Nephron progenitor cell (in vitro differentiated cells): ENCODE results near the gene BPI.

Experiments used
- DNase-seq: peaks from one replicate; pipeline ENCODE4 v3.0.0; 2021
- H3K27ac Mint-ChIP-seq: 2 replicates; pipeline ENCODE4 v1.8.0; 2021; ENCODE audit warnings: mild to moderate bottlenecking, moderate library complexity, mixed read lengths
- H3K27me3 Mint-ChIP-seq: 2 replicates; pipeline ENCODE4 v1.8.0; 2021; ENCODE audit warnings: mild to moderate bottlenecking, low read depth, mixed read lengths; ENCODE audit not compliant: poor library complexity
- H3K36me3 Mint-ChIP-seq: 2 replicates; pipeline ENCODE4 v1.8.0; 2021; ENCODE audit warnings: low read depth, mixed read lengths
- H3K4me1 Mint-ChIP-seq: 2 replicates; pipeline ENCODE4 v1.8.0; 2021; ENCODE audit warnings: mixed read lengths
- H3K4me3 Mint-ChIP-seq: 2 replicates; pipeline ENCODE4 v1.8.0; 2021; ENCODE audit warnings: mild to moderate bottlenecking, moderate library complexity, mixed read lengths
- H3K9me3 Mint-ChIP-seq: 2 replicates; pipeline ENCODE4 v1.8.0; 2021; ENCODE audit warnings: mild to moderate bottlenecking, moderate library complexity, mixed read lengths
- CTCF ChIP-seq: fragments of 200-600 bp; sonication (generic); IDR thresholded peaks from 2 replicates; pipeline ENCODE4 v1.5.0; 2021; ENCODE audit warnings: antibody characterized with exemption

The BPI gene

DNA sequence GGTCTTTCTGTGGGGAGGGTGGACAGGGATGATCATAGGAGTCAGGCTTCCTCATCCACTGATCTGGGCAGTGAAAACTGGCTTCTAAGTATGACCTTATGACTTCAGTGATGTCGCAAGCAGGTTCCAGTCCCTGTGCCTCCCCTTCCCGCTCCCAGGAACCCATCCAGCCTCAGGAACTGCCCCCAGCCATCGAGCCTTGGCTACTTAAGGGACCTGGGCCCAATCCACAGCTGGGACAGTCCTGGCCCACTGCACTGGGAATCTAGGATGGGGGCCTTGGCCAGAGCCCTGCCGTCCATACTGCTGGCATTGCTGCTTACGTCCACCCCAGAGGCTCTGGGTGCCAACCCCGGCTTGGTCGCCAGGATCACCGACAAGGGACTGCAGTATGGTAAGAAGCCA, 42.3 kb downstream of the BPI start, which contains the start of gene LBP:
Gene LBP, plus strand, starts transcription at position 236 of the 405 bp plus-strand sequence. Its CDS starts 35 bp downstream, at position 271.
- Mint-ChIP-seq H3K27me3 (peaks cover 10% of the 10 kb centered on the region), H3K27ac (no peak within 1 kb of the TSS), H3K4me1 (peaks cover 36% of the 10 kb centered on the region), H3K36me3 (no peaks in the 10 kb centered on the region), H3K9me3 (no peaks in the 10 kb centered on the region), H3K4me3 (no peak within 1 kb of the TSS)
- no peak for DNase-seq
- no peak for TF ChIP-seq CTCF

- no peak for TF ChIP-seq CTCF
- Mint-ChIP-seq H3K4me3 (no peak overlapping the region), H3K27me3 (peaks cover 10% of the 10 kb centered on the region), H3K9me3 (no peaks in the 10 kb centered on the region), H3K4me1 (peaks cover 35% of the 10 kb centered on the region), H3K36me3 (no peaks in the 10 kb centered on the region), H3K27ac (no peak overlapping the region)
- DNase-seq = no peak
Observed at GRCh38 chr20:38346741-38347140, 42.8 kb downstream of the BPI start.

DNA sequence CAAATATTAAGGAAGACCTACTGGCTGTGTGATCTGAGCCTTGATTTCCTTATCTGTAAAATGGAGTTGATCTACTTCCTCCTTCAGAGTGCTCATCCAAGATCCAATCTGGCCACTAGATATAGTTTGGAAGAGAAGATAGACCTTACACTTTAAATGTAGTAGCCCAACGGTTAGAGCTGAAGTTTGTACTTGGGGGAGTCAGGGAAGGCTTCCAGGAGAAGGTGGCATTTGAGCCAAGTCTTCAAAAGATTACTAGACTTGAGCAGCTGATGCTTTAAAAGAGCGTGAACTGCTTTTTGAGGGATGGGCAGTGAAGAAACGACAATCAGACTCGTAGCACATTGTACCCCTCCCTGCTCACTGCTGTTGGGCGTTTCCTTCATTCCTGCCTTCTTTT, 45.9 kb downstream of the BPI start:
- H3K27me3 Mint-ChIP-seq = peaks cover 13% of the 10 kb centered on the region
- no peaks in the 10 kb centered on the region for H3K9me3 Mint-ChIP-seq
- no peak for DNase-seq
- H3K27ac Mint-ChIP-seq = no peak overlapping the region
- no peak overlapping the region for H3K4me3 Mint-ChIP-seq
- no peak for TF ChIP-seq CTCF
- H3K4me1 Mint-ChIP-seq = peaks cover 16% of the 10 kb centered on the region
- H3K36me3 Mint-ChIP-seq = no peaks in the 10 kb centered on the region

DNA sequence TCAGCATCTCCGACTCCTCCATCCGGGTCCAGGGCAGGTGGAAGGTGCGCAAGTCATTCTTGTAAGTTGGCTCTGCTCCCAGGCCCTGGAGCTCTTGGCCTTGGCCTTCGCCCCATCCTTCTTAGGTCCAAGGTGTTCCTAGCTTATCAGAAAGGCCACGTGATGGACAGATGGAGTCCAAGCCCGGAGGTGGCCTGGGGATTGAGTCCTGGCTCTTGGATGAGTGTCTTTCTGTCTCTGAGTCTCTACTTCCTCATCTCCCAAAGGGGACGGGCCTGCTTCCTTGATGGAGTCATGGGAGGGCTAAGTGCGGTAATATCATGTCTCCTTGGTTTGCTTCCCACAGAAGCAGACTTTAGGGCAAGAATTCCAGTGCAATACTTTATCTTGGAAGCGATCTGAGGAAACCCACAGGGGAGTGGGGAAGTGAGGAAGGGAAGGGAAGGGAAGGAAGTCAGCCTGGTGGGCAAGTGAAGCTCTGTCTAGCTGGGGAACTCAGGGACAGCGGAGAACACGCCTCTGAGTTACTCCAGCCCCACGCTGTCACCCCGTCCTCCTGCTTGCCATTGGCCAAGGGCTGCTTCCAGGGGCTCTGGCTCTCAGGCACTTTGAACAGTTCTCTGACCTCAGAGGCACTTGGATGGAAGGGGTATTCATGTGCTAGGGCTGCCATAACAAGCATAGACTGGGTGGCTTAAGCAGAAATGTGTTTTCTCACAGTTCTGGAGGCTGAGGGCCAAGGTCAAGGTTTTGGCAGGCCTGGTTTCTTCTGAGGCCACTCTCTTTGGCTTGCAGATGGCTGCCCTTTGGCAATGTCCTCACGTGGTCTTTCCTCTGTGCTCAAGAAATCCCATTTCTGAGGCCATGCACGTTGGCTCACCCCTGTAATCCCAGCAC, 47.2 kb downstream of the BPI start:
- peaks cover 16% of the 10 kb centered on the region for H3K4me1 Mint-ChIP-seq

GRCh38 chr20:38353316-38353715, 49.4 kb downstream of the BPI start:
- H3K4me1 Mint-ChIP-seq = peaks cover 16% of the 10 kb centered on the region
- H3K9me3 Mint-ChIP-seq = no peaks in the 10 kb centered on the region
- DNase-seq = no peak
- TF ChIP-seq CTCF = no peak
- H3K27me3 Mint-ChIP-seq = peaks cover 28% of the 10 kb centered on the region
- H3K36me3 Mint-ChIP-seq = no peaks in the 10 kb centered on the region
- H3K4me3 Mint-ChIP-seq = no peak overlapping the region
- no peak overlapping the region for H3K27ac Mint-ChIP-seq

More for the DNA sequence above, 47.2 kb downstream of the BPI start:
- no peak for DNase-seq
- no peaks in the 10 kb centered on the region for H3K9me3 Mint-ChIP-seq
- no peaks in the 10 kb centered on the region for H3K36me3 Mint-ChIP-seq
- no peak overlapping the region for H3K4me3 Mint-ChIP-seq
- no peak overlapping the region for H3K27ac Mint-ChIP-seq
- no peak for TF ChIP-seq CTCF
- H3K27me3 Mint-ChIP-seq = peaks cover 18% of the 10 kb centered on the region

DNA sequence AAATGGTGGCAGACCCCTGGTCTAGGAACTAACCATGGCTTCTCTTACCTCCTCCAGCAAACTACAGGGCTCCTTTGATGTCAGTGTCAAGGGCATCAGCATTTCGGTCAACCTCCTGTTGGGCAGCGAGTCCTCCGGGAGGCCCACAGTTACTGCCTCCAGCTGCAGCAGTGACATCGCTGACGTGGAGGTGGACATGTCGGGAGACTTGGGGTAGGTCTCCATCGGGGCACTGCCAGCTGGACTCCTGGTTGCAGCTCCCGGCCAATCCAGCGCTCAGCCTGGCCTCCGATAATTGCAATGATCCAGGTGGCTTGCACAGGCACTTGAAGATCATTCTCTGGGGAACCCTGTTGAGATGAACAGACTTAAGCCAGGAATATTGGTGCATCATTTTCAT, 50.3 kb downstream of the BPI start:
- Mint-ChIP-seq H3K27me3 (peaks cover 29% of the 10 kb centered on the region), H3K4me1 (peaks cover 21% of the 10 kb centered on the region), H3K27ac (no peak overlapping the region), H3K36me3 (no peaks in the 10 kb centered on the region), H3K4me3 (no peak overlapping the region), H3K9me3 (no peaks in the 10 kb centered on the region)
- no peak for DNase-seq
- no peak for TF ChIP-seq CTCF
